ENCODE results near the gene CEP43.
A peak's percentile ranks its signal among the peaks of the same experiment; 100 is the strongest.

The CEP43 gene

GRCh38 chr6:166969390-166970002 is 29.7 kb upstream of the CEP43 start:
- DNase-seq: no peak

- DNase-seq: no peak
Observed at GRCh38 chr6:166970091-166970490, 29.1 kb upstream of the CEP43 start.

GRCh38 chr6:166970776-166971175 is 28.4 kb upstream of the CEP43 start:
- no peak for DNase-seq

- no peak for DNase-seq
Observed at GRCh38 chr6:166971271-166971670, 27.9 kb upstream of the CEP43 start.

- DNase-seq: no peak
Observed at GRCh38 chr6:166972101-166972500, 27.1 kb upstream of the CEP43 start.

GRCh38 chr6:166976636-166977035 is 22.6 kb upstream of the CEP43 start:
- no peak for DNase-seq

GRCh38 chr6:166977621-166978525 is 21.3 kb upstream of the CEP43 start:
- DNase-seq: no peak

GRCh38 chr6:166980738-166981137 is 18.5 kb upstream of the CEP43 start:
- DNase-seq: no peak

GRCh38 chr6:166987448-166987847 is 11.7 kb upstream of the CEP43 start:
- no peak for DNase-seq

- no peak for DNase-seq
Observed at GRCh38 chr6:166987930-166988329, 11.3 kb upstream of the CEP43 start.

- no peak for DNase-seq
Observed at GRCh38 chr6:166988674-166989201, 10.5 kb upstream of the CEP43 start.

GRCh38 chr6:166989427-166990032 is 9.7 kb upstream of the CEP43 start:
- DNase-seq: peak; percentile 40

- DNase-seq: no peak
Observed at GRCh38 chr6:166996406-166996805, 2.8 kb upstream of the CEP43 start.

- DNase-seq: no peak
Observed at GRCh38 chr6:166997348-166997747, 1.8 kb upstream of the CEP43 start.

- DNase-seq: peak; percentile 19
Observed at GRCh38 chr6:166997768-166998255, 1.4 kb upstream of the CEP43 start.

- DNase-seq: no peak
Observed at GRCh38 chr6:166998256-166999144, 697 bp upstream of the CEP43 start.

GRCh38 chr6:166999884-167000253 is 672 bp downstream of the CEP43 start:
- no peak for DNase-seq

- no peak for DNase-seq
Observed at GRCh38 chr6:167000759-167001158, 1.6 kb downstream of the CEP43 start.

GRCh38 chr6:167005350-167006159 is 6.4 kb downstream of the CEP43 start:
- no peak for DNase-seq

- no peak for DNase-seq
Observed at GRCh38 chr6:167007985-167008384, 8.8 kb downstream of the CEP43 start.

- DNase-seq: no peak
Observed at GRCh38 chr6:167013067-167013466, 13.9 kb downstream of the CEP43 start.

GRCh38 chr6:167013946-167014345 is 14.7 kb downstream of the CEP43 start:
- DNase-seq: no peak
